HEK293 (cell line): ENCODE results near the gene ARHGAP26.

Experiments used
- ZBTB7A ChIP-seq: fragments of 450-650 bp; formaldehyde crosslinking; IDR thresholded peaks from 2 replicates; pipeline ENCODE4 v1.5.1; 2016; ENCODE audit warnings: low read depth, missing biosample characterization, missing genetic modification characterization
- TF ChIP-seq, protein P1 (sequence below): fragments of 450-650 bp; formaldehyde crosslinking; IDR thresholded peaks from 2 replicates; pipeline ENCODE4 v1.5.1; 2016; ENCODE audit warnings: missing biosample characterization, missing genetic modification characterization
- TF ChIP-seq, protein P2 (sequence below): fragments of 450-650 bp; formaldehyde crosslinking; IDR thresholded peaks from 2 replicates; pipeline ENCODE4 v1.5.1; 2016; ENCODE audit warnings: missing biosample characterization, missing genetic modification characterization

DNA sequence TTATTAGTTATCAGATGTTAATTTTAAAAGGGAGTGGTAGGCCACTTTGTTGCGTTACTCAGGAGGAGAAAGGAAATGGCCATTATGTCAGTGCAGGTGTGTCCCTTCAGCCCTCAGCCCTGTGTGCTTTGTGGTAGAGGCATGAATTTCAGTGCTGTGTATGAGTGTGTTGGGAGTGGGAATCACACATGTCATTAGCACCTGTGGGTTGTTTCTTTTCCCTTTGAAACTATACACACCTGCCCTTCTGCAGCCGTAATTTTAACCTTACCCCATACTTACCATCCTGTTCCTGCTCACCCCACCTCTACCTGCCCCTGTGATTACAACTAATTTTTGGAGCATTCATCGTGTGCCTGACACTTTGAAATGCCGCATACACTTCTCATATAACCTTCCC lies 156.4 kb downstream of the ARHGAP26 start:
- TF ChIP-seq ZBTB7A (tag by site-specific recombination): no peak
- TF ChIP-seq, protein P1, sequence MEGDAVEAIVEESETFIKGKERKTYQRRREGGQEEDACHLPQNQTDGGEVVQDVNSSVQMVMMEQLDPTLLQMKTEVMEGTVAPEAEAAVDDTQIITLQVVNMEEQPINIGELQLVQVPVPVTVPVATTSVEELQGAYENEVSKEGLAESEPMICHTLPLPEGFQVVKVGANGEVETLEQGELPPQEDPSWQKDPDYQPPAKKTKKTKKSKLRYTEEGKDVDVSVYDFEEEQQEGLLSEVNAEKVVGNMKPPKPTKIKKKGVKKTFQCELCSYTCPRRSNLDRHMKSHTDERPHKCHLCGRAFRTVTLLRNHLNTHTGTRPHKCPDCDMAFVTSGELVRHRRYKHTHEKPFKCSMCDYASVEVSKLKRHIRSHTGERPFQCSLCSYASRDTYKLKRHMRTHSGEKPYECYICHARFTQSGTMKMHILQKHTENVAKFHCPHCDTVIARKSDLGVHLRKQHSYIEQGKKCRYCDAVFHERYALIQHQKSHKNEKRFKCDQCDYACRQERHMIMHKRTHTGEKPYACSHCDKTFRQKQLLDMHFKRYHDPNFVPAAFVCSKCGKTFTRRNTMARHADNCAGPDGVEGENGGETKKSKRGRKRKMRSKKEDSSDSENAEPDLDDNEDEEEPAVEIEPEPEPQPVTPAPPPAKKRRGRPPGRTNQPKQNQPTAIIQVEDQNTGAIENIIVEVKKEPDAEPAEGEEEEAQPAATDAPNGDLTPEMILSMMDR (tag by site-specific recombination): no peak
- TF ChIP-seq, protein P2, sequence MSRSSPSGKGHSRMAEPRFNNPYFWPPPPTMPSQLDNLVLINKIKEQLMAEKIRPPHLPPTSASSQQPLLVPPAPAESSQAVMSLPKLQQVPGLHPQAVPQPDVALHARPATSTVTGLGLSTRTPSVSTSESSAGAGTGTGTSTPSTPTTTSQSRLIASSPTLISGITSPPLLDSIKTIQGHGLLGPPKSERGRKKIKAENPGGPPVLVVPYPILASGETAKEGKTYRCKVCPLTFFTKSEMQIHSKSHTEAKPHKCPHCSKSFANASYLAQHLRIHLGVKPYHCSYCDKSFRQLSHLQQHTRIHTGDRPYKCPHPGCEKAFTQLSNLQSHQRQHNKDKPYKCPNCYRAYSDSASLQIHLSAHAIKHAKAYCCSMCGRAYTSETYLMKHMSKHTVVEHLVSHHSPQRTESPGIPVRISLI: no peak
